AG09319 (cell line): ENCODE results near the gene SAMM50.

ENCODE experiments used
- DNase-seq: peaks from one replicate; pipeline ENCODE4 v3.0.0-alpha.2; 2010; ENCODE audit warnings: low read depth; ENCODE audit errors: extremely low read depth
- TF ChIP-seq, protein P1 (sequence below): IDR thresholded peaks from 2 replicates; pipeline ENCODE4 v1.5.1; 2011; ENCODE audit warnings: low read depth, mild to moderate bottlenecking, inconsistent platforms, low read length, moderate library complexity

The SAMM50 gene

GRCh38 chr22:43955040-43955882 is at the start of gene SAMM50:
Gene SAMM50 (plus strand): TSS chr22:43955442. CDS start chr22:43955578, 136 bp downstream.
- DNase-seq = peak; percentile 72
- TF ChIP-seq, protein P1, sequence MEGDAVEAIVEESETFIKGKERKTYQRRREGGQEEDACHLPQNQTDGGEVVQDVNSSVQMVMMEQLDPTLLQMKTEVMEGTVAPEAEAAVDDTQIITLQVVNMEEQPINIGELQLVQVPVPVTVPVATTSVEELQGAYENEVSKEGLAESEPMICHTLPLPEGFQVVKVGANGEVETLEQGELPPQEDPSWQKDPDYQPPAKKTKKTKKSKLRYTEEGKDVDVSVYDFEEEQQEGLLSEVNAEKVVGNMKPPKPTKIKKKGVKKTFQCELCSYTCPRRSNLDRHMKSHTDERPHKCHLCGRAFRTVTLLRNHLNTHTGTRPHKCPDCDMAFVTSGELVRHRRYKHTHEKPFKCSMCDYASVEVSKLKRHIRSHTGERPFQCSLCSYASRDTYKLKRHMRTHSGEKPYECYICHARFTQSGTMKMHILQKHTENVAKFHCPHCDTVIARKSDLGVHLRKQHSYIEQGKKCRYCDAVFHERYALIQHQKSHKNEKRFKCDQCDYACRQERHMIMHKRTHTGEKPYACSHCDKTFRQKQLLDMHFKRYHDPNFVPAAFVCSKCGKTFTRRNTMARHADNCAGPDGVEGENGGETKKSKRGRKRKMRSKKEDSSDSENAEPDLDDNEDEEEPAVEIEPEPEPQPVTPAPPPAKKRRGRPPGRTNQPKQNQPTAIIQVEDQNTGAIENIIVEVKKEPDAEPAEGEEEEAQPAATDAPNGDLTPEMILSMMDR = no peak; the same call in 1 of the 2 replicates

GRCh38 chr22:43905681-43906080 is 49.6 kb upstream of the SAMM50 start:
- DNase-seq = no peak
- TF ChIP-seq, protein P1 = no peak

DNA sequence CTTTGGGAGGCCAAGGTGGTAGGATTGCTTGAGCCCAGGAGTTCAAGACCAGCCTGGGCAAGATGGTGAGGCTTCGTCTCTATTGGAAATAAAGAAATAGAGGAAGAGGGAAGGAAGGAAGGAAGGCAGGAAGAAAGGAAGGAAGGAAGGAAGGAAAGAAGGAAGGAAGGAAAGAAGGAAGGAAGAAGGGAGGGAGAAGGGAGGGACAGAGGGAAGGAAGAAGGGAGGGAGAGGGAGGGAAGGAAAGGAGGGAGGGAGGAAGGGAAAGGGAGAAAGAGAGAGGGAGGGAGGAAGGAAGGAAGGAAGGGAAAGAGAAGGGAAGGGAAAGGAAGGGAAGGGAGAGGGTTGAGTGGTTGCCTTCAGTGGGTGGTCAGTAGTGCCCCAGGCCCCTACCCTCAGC is 45.5 kb upstream of the SAMM50 start:
- no peak for DNase-seq
- TF ChIP-seq, protein P1 = no peak

- no peak for DNase-seq
- TF ChIP-seq, protein P1 = no peak
Measured at GRCh38 chr22:43910178-43910695, 45.0 kb upstream of the SAMM50 start.

DNA sequence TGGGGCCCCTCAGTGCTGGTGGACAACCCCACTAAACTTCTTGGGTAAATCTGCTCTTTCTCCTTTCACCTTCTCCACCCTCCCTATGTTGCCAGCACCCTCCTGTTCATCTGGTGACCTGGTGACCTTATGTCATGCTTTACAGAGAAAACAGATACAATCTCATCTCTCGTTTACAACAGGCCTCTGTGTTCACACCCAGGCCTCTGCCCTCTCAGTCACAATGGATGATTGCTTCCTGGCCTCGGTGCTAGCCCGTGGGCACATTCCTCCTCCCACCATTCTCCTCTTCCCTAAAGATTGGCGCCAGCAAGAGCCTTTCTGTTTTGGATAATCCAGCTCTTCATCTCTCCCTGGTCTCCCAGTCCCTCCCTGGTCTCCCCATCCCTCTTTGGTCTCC is 43.9 kb upstream of the SAMM50 start:
- no peak for DNase-seq
- TF ChIP-seq, protein P1 = no peak

- no peak for DNase-seq
- TF ChIP-seq, protein P1 = no peak
Measured at GRCh38 chr22:43917521-43917920, 37.7 kb upstream of the SAMM50 start.
